HCT116 (cell line): Measurements from ENCODE around the gene PTPRF. TPM values are rescaled to one million over a fixed set of nuclear protein-coding genes. Genes with fewer than 3 reads are reported as not detected.

ENCODE experiments used
- ATAC-seq: fragments of 200-7000 bp; cut with Tn5 transposase; 2 replicates; pipeline ENCODE4 v1.9.1; 2020; ENCODE audit warnings: mild to moderate bottlenecking, moderate library complexity
- BruUV-seq: library from RNA; stranded (reverse); fragments of 400-500 nt; replicated peaks from 2 replicates; lab custom pipeline; 2021; lab: Mats Ljungman, UMichigan
- CTCF ChIA-PET: fragments of 300-600 bp; sonication (Branson Sonifier 250); formaldehyde crosslinking; loops from one replicate; lab custom pipeline; 2021; ENCODE audit warnings: antibody characterized with exemption; lab: Charles Lee
- POLR2A ChIA-PET: fragments of 300-600, 350-600 bp; sonication (Branson Sonifier 250); formaldehyde crosslinking; loops from one replicate; lab custom pipeline; 2021; ENCODE audit warnings: antibody characterized with exemption; lab: Charles Lee
- RAD21 ChIA-PET, 2 experiments: fragments of 300-600 bp; sonication (Branson Sonifier 250); formaldehyde crosslinking; loops; one replicate each; lab custom pipeline; 2023; ENCODE audit warnings: low total read pairs in 2 of 2; ENCODE audit not compliant: uncharacterized antibody in 2 of 2, unreplicated experiment in 2 of 2, low non-redundant PET in 1 of 2; lab: Charles Lee
- DNase-seq: peaks from one replicate; pipeline ENCODE4 v3.0.0-alpha.2; 2010; ENCODE audit warnings: low read depth, low spot score
- H2AFZ ChIP-seq: fragments of 200-600 bp; shearing (Covaris generic), sonication (generic); 2 replicates; pipeline ENCODE4 v1.6.1; 2017; ENCODE audit warnings: low read depth, mixed run types, mixed read lengths, antibody characterized with exemption, low read length; ENCODE audit not compliant: poor library complexity, severe bottlenecking
- H3K27ac ChIP-seq: 2 replicates; pipeline ENCODE4 v1.5.1; 2012; ENCODE audit warnings: low read depth, low read length
- H3K27me3 ChIP-seq: fragments of 200-600 bp; sonication (generic); 2 replicates; pipeline ENCODE4 v1.6.1; 2016; ENCODE audit warnings: mixed run types, low read length, mixed read lengths; ENCODE audit not compliant: insufficient read depth
- H3K36me3 ChIP-seq, 2 experiments: fragments of 200-500 bp in 1 of 2; fragments of 200-600 bp in 1 of 2; sonication (Bioruptor generic) in 1 of 2; sonication (generic) in 1 of 2; 2 replicates each; pipeline versions ENCODE4 v1.5.1 to v1.6.1; 2014 to 2016; ENCODE audit warnings: low read length in 2 of 2, inconsistent platforms in 1 of 2, mixed read lengths in 1 of 2, mixed run types in 1 of 2; ENCODE audit not compliant: insufficient read depth in 2 of 2, control insufficient read depth in 1 of 2
- H3K4me1 ChIP-seq, 2 experiments: fragments of 200-600 bp in 1 of 2; sonication (generic) in 1 of 2; 2 replicates each; pipeline versions ENCODE4 v1.5.1 to v1.6.1; 2012 to 2017; ENCODE audit warnings: low read length in 2 of 2, inconsistent platforms in 1 of 2, mild to moderate bottlenecking in 1 of 2, mixed read lengths in 1 of 2, mixed run types in 1 of 2, moderate library complexity in 1 of 2; ENCODE audit not compliant: insufficient read depth in 2 of 2, control insufficient read depth in 1 of 2
- H3K4me2 ChIP-seq: fragments of 200-600 bp; sonication (generic); 2 replicates; pipeline ENCODE4 v1.6.1; 2017; ENCODE audit warnings: mixed run types, low read length, mixed read lengths
- H3K4me3 ChIP-seq, 2 experiments: fragments of 200-600 bp in 1 of 2; sonication (generic) in 1 of 2; replicated peaks in 1 of 2; 2 replicates each; pipeline ENCODE4 v1.5.1; 2011 to 2016; ENCODE audit warnings: low read length in 2 of 2, control low read depth in 1 of 2, low read depth in 1 of 2, mild to moderate bottlenecking in 1 of 2, mixed read lengths in 1 of 2, mixed run types in 1 of 2
- H3K79me2 ChIP-seq: fragments of 200-600 bp; sonication (generic); 2 replicates; pipeline ENCODE4 v1.6.1; 2017; ENCODE audit warnings: mild to moderate bottlenecking, mixed run types, low read length, moderate library complexity, mixed read lengths; ENCODE audit not compliant: insufficient read depth
- H3K9ac ChIP-seq: fragments of 200-600 bp; sonication (generic); 2 replicates; pipeline ENCODE4 v1.6.1; 2016; ENCODE audit warnings: low read length, mixed read lengths
- H3K9me2 ChIP-seq: fragments of 200-600 bp; sonication (generic), shearing (Covaris generic); 2 replicates; pipeline ENCODE4 v1.6.1; 2017; ENCODE audit warnings: mixed run types, mild to moderate bottlenecking, moderate library complexity; ENCODE audit not compliant: insufficient read depth
- H3K9me3 ChIP-seq, 2 experiments: fragments of 200-500 bp in 1 of 2; fragments of 200-600 bp in 1 of 2; sonication (Bioruptor generic) in 1 of 2; sonication (generic) in 1 of 2; 2 replicates each; pipeline ENCODE4 v1.6.1; 2014 to 2017; ENCODE audit warnings: low read length in 2 of 2, mixed read lengths in 2 of 2, inconsistent platforms in 1 of 2, low read depth in 1 of 2, mild to moderate bottlenecking in 1 of 2, mixed run types in 1 of 2, moderate library complexity in 1 of 2; ENCODE audit not compliant: control insufficient read depth in 1 of 2, insufficient read depth in 1 of 2
- H4K20me1 ChIP-seq: fragments of 200-600 bp; sonication (generic), shearing (Covaris generic); 2 replicates; pipeline ENCODE4 v1.6.1; 2017; ENCODE audit warnings: mixed run types, mild to moderate bottlenecking, moderate library complexity; ENCODE audit not compliant: insufficient read depth
- CBX3 ChIP-seq: IDR thresholded peaks from 2 replicates; pipeline ENCODE4 v1.6.1; 2012; ENCODE audit warnings: low read depth
- ELF1 ChIP-seq: IDR thresholded peaks from 2 replicates; pipeline ENCODE4 v1.6.1; 2012; ENCODE audit warnings: low read depth, borderline replicate concordance
- EZH2 ChIP-seq: fragments of 200-600 bp; sonication (generic); IDR thresholded peaks from 2 replicates; pipeline ENCODE4 v1.6.1; 2017; ENCODE audit warnings: antibody characterized with exemption, mixed run types
- EZH2phosphoT487 ChIP-seq: fragments of 200-600 bp; IDR thresholded peaks from 2 replicates; pipeline ENCODE4 v1.6.1; 2018; ENCODE audit warnings: antibody characterized with exemption, borderline replicate concordance
- FOSL1 ChIP-seq: IDR thresholded peaks from 2 replicates; pipeline ENCODE4 v1.6.1; 2012; ENCODE audit warnings: low read depth
- JUND ChIP-seq: IDR thresholded peaks from 2 replicates; pipeline ENCODE4 v1.6.1; 2012
- POLR2AphosphoS5 ChIP-seq: IDR thresholded peaks from 2 replicates; pipeline ENCODE4 v1.6.1; 2011; ENCODE audit warnings: mild to moderate bottlenecking, low read depth, low read length, moderate library complexity
- RAD21 ChIP-seq: IDR thresholded peaks from 2 replicates; pipeline ENCODE4 v1.6.1; 2012; ENCODE audit warnings: low read depth, mild to moderate bottlenecking
- SIN3A ChIP-seq: IDR thresholded peaks from 2 replicates; pipeline ENCODE4 v1.6.1; 2012; ENCODE audit warnings: low read depth
- SP1 ChIP-seq: IDR thresholded peaks from 2 replicates; pipeline ENCODE4 v1.6.1; 2012; ENCODE audit warnings: low read depth
- SRF ChIP-seq: IDR thresholded peaks from 2 replicates; pipeline ENCODE4 v1.6.1; 2012; ENCODE audit warnings: low read depth
- TCF7L2 ChIP-seq: IDR thresholded peaks from 2 replicates; pipeline ENCODE4 v1.7.0; 2011; ENCODE audit warnings: borderline replicate concordance, inconsistent platforms; ENCODE audit not compliant: insufficient read depth, insufficient read length; ENCODE audit errors: extremely low read depth
- YY1 ChIP-seq: IDR thresholded peaks from 2 replicates; pipeline ENCODE4 v1.6.1; 2011; ENCODE audit warnings: low read length, low read depth, moderate library complexity, mild to moderate bottlenecking; ENCODE audit not compliant: insufficient replicate concordance; ENCODE audit errors: extremely low read depth
- ZFX ChIP-seq: fragments of 450-650 bp; IDR thresholded peaks from 2 replicates; pipeline ENCODE4 v1.6.1; 2017
- ZNF274 ChIP-seq: fragments of 200-500 bp; sonication (Bioruptor generic); IDR thresholded peaks from 2 replicates; pipeline ENCODE4 v1.6.1; 2014; ENCODE audit warnings: mild to moderate bottlenecking, low read depth, low read length, inconsistent platforms
- intact Hi-C: fragments of 100-400 bp; cut with micrococcal nuclease; formaldehyde crosslinking; loops from 2 replicates; pipeline ENCODE4 v1.10.0; 2022
- total RNA-seq: library from RNA; stranded (reverse); gene quantifications from one replicate; pipeline ENCODE4 v1.2.1, GENCODE V29; 2021; ENCODE audit not compliant: unreplicated experiment
- TF ChIP-seq, protein P1 (sequence below): IDR thresholded peaks from 2 replicates; pipeline ENCODE4 v1.6.1; 2012; ENCODE audit warnings: low read depth
- TF ChIP-seq, protein P2 (sequence below), 3 experiments: fragments of 200-600 bp in 1 of 3; sonication (generic) in 1 of 3; IDR thresholded peaks in 2 of 3; conservative IDR thresholded peaks in 1 of 3; 2 replicates each; pipeline ENCODE4 v1.5.1; 2012 to 2017; ENCODE audit warnings: low read depth in 2 of 3, low read length in 2 of 3, antibody characterized with exemption in 1 of 3, borderline replicate concordance in 1 of 3, control low read depth in 1 of 3, mild to moderate bottlenecking in 1 of 3, mixed read lengths in 1 of 3, mixed run types in 1 of 3, moderate library complexity in 1 of 3; ENCODE audit not compliant: insufficient read depth in 1 of 3
- TF ChIP-seq, protein P3 (sequence below): IDR thresholded peaks from 2 replicates; pipeline ENCODE4 v1.6.1; 2012

PTPRF gene
- total RNA-seq, 1 experiment from 2014 or later, result 224 TPM

DNA sequence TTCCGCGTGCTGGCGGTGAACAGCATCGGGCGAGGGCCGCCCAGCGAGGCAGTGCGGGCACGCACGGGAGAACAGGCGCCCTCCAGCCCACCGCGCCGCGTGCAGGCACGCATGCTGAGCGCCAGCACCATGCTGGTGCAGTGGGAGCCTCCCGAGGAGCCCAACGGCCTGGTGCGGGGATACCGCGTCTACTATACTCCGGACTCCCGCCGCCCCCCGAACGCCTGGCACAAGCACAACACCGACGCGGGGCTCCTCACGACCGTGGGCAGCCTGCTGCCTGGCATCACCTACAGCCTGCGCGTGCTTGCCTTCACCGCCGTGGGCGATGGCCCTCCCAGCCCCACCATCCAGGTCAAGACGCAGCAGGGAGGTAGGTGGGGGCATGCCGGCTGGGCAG is 60.5 kb downstream of the PTPRF start:
- no TSS peak for BruUV-seq
- no peak for DNase-seq
- peaks cover 28 to 47% of the 10 kb centered on the region in 2 experiments for H3K36me3 ChIP-seq

More for the DNA sequence above, 60.5 kb downstream of the PTPRF start:
- Histone ChIP-seq H3K9me3 (no peaks in the 10 kb centered on the region), H3K4me2 (no peak overlapping the region), H3K27me3 (no peaks in the 10 kb centered on the region), H2AFZ (no peak overlapping the region), H4K20me1 (no peaks in the 10 kb centered on the region), H3K9me2 (no peaks in the 10 kb centered on the region), H3K9ac (no peak overlapping the region), H3K4me1 (no peaks in the 10 kb centered on the region), H3K4me3 (no peak overlapping the region), H3K79me2 (peaks cover 9% of the 10 kb centered on the region; the same call in 1 of the 2 replicates), H3K27ac (no peak overlapping the region; the same call in 1 of the 2 replicates)
- no peak for ATAC-seq
- intact Hi-C loops, result no loop called here
- POLR2A ChIA-PET, result no interaction called here
- CTCF ChIA-PET, result interaction anchor here (0.9 kb wide), 1 partner anchor 9 kb away, joined by 4 read pairs; no protein-coding TSS in a partner anchor
- RAD21 ChIA-PET, result no interaction called here
- TF ChIP-seq JUND (no peak), ELF1 (no peak), TCF7L2 (no peak), ZNF274 (no peak), CBX3 (no peak), SIN3A (no peak), RAD21 (no peak), EZH2phosphoT487 (no peak), FOSL1 (no peak), SP1 (no peak), POLR2AphosphoS5 (no peak), SRF (no peak), YY1 (no peak), EZH2 (no peak), ZFX (no peak)
- TF ChIP-seq, protein P1, sequence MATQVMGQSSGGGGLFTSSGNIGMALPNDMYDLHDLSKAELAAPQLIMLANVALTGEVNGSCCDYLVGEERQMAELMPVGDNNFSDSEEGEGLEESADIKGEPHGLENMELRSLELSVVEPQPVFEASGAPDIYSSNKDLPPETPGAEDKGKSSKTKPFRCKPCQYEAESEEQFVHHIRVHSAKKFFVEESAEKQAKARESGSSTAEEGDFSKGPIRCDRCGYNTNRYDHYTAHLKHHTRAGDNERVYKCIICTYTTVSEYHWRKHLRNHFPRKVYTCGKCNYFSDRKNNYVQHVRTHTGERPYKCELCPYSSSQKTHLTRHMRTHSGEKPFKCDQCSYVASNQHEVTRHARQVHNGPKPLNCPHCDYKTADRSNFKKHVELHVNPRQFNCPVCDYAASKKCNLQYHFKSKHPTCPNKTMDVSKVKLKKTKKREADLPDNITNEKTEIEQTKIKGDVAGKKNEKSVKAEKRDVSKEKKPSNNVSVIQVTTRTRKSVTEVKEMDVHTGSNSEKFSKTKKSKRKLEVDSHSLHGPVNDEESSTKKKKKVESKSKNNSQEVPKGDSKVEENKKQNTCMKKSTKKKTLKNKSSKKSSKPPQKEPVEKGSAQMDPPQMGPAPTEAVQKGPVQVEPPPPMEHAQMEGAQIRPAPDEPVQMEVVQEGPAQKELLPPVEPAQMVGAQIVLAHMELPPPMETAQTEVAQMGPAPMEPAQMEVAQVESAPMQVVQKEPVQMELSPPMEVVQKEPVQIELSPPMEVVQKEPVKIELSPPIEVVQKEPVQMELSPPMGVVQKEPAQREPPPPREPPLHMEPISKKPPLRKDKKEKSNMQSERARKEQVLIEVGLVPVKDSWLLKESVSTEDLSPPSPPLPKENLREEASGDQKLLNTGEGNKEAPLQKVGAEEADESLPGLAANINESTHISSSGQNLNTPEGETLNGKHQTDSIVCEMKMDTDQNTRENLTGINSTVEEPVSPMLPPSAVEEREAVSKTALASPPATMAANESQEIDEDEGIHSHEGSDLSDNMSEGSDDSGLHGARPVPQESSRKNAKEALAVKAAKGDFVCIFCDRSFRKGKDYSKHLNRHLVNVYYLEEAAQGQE, result no peak
- TF ChIP-seq, protein P2, sequence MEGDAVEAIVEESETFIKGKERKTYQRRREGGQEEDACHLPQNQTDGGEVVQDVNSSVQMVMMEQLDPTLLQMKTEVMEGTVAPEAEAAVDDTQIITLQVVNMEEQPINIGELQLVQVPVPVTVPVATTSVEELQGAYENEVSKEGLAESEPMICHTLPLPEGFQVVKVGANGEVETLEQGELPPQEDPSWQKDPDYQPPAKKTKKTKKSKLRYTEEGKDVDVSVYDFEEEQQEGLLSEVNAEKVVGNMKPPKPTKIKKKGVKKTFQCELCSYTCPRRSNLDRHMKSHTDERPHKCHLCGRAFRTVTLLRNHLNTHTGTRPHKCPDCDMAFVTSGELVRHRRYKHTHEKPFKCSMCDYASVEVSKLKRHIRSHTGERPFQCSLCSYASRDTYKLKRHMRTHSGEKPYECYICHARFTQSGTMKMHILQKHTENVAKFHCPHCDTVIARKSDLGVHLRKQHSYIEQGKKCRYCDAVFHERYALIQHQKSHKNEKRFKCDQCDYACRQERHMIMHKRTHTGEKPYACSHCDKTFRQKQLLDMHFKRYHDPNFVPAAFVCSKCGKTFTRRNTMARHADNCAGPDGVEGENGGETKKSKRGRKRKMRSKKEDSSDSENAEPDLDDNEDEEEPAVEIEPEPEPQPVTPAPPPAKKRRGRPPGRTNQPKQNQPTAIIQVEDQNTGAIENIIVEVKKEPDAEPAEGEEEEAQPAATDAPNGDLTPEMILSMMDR (IDR thresholded peaks at IDR 0.05 in 2 of 3, conservative IDR thresholded peaks at IDR 0.05 in 1 of 3; ENCODE audit: borderline replicate concordance in 1 of 3, insufficient read depth in 1 of 3, low read depth in 2 of 3, low read length in 2 of 3), result no peak
- TF ChIP-seq, protein P3, sequence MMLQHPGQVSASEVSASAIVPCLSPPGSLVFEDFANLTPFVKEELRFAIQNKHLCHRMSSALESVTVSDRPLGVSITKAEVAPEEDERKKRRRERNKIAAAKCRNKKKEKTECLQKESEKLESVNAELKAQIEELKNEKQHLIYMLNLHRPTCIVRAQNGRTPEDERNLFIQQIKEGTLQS, result no peak
